ENCODE measurements around the gene OXNAD1. TPM values are rescaled to one million over a fixed set of nuclear protein-coding genes. Genes with fewer than 3 reads are reported as not detected.

The OXNAD1 gene
- total RNA-seq, 1 donor from 2014 or later, result 16.4 TPM

DNA sequence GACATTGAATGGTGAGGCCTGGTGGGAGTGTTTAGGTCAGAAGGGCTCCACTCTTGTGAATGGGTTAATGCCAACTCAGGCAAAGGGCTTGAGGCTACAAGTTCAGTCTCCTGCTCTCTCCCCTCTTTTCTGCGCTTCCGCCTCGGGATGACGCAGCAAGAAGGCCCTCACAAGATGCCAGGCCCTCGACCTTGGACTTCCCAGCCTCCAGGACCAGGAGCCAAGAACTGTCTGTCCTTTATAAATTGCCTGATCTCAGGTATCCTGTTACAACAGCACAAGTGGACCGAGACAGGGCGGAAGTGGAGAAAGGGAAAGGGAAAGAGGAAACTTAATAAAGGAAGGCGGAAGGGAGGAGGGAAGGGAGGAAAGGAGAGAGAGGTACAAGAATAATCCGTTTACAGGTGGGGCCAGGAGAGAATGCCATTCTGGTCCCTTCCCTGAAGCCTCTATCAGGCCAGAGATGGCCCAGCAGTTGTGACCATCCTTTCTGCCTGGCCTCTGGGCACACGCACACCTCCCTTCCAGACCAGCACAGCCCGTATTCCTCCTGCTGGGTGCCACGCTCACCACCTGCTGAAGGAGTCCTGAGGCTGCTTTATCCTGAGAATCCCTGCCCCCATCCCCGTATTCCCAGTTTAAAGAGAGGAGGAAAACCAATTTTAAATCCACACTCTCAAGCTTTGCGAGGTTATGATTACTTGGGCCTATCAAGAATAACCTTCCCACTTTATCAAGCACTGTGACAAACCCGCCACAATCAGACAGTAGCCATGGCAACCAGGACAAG, 64.2 kb downstream of the OXNAD1 start:
- DNase-seq, result no peak

DNA sequence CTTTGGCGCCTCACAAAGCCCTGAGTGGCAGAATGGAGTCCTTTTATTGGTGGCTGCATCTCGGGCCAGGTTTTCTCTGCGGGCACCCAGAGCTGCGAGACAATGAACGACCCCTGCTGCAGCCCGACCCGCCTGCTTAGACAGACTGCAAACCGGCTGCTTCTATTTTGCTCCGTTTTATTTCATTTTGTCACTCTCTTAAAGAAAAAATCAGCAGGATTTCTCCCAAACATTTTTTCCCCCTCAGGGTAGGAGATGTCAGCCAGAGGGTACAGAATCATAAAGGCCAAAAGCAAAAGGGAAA, 64.8 kb downstream of the OXNAD1 start:
- DNase-seq, result no peak

DNA sequence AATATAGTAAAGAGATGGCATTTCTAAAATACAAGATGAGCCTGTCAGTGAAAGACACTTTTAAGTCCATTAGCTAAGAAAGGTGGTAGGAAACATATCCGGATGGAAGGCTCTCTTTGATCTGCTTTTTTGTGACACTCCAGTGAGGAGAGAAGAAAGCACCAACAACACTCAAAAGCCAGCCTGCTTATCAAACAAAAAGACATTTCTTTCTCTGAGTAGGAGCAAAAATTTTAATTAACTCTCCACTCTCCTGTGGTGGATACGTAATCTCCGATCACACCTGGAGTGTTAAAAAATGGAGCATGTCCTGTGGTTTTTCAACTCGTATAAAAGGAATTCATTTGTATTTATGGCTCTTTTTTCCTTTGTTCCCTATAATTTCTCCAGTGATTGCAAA, 65.3 kb downstream of the OXNAD1 start:
- DNase-seq, result no peak

GRCh38 chr3:16331319-16331883, 66.4 kb downstream of the OXNAD1 start:
- no peak for DNase-seq

GRCh38 chr3:16332904-16333426, 68.0 kb downstream of the OXNAD1 start:
- DNase-seq, result no peak

- no peak for DNase-seq
Measured at GRCh38 chr3:16334909-16335308, 69.9 kb downstream of the OXNAD1 start.

DNA sequence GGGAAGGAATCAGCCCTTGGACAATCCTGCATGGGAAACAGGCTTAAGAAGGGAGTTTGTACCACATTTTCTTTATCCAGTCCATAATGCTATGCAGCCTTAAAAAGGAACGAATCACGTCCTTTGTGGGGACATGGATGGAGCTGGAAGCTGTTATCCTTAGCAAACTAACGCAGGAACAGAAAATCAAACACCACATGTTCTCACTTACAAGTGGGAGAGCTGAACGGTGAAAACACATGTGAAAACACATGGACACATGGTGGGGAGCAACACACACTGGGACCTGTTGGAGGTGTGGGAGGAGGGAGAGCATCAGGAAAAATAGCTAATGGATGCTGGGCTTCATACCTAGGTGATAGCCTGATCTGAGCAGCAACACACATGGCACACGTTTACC, 70.3 kb downstream of the OXNAD1 start:
- no peak for DNase-seq

GRCh38 chr3:16335772-16336645, 71.0 kb downstream of the OXNAD1 start:
- DNase-seq, result no peak

GRCh38 chr3:16336825-16337224, 71.8 kb downstream of the OXNAD1 start:
- DNase-seq, result no peak

- no peak for DNase-seq
Measured at GRCh38 chr3:16337856-16338540, 73.0 kb downstream of the OXNAD1 start.

- no peak for DNase-seq
Measured at GRCh38 chr3:16338999-16339398, 74.0 kb downstream of the OXNAD1 start.

DNA sequence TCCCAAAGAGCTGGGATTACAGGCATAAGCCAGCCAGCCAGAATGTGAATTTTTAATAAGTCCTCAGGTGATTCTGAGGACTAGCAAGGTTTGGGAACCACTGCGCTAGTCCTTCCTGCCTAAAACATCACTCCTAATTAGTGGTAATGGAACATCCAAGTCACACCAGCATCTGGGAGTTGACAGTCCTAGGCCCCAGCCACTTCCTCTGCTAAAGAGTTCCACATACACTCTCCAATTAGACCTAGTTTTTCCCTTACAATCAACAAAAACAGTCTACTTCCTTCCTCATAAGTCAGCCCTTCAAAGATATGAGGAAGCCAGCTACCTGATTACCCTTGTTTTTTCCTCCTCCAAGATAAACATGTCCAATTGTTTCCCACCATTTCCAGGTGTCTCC, 78.1 kb downstream of the OXNAD1 start:
- DNase-seq, result no peak

DNA sequence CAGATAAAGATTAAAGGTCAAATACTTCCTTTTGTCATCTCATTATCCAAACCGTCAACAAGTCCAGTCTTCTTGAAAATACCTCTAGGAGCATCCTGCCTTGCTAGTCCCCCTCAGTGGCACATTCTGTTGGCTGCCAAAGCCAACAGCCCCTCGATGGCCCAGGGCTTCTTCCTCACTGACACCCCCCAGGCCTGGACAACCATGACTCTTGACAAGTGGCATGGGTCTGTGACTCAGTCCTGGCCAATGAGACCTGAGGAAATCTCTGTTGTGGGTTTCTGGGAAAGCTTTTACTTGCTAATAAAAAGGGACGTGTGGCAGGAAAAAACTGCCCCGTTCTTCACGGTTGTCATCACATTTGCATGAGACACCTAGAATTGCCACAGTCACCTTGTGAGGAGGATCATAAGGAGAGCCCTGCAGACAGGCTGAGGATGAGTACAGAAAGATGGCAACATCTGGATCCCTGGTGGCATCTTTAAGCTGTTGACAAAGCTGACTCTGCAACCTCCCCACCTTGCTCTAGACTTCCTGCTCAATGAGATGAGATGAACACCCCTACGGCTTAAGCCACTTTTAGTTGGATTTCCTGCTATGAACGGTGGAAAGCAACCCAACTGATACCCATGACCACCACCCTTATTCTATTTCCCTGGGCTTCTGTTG, 81.5 kb downstream of the OXNAD1 start:
- no peak for DNase-seq

GRCh38 chr3:16347548-16347947, 82.5 kb downstream of the OXNAD1 start:
- DNase-seq, result no peak

DNA sequence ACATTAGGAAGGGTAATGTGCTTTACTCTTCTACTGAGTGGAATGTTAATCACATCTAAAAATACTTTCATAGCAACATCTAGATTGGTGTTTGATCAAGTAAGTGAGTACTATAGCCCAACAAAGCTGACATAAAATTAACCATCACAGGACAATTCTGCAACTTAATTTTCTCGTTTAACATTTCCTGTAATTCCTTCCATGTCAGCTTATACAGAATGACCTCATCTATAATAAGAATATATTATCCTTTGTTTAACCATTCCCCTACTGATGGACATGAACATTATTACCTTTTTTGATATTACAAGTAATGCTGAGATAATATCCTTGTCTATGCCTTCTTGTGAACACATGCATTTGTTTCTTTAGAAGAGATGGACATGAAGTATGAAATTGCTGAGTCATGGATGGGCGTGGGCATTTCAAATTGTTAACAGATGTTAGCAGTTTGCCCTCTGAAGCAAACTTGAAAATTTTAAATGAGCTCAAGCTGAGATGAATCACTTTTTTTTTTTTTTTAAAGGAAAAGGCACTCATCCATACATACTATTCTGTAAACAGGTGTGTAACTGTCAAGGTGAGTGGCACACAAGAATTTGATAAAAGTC, 85.1 kb downstream of the OXNAD1 start:
- no peak for DNase-seq

- no peak for DNase-seq
Measured at GRCh38 chr3:16350597-16351318, 85.7 kb downstream of the OXNAD1 start.

- no peak for DNase-seq
Measured at GRCh38 chr3:16352428-16352827, 87.4 kb downstream of the OXNAD1 start.

DNA sequence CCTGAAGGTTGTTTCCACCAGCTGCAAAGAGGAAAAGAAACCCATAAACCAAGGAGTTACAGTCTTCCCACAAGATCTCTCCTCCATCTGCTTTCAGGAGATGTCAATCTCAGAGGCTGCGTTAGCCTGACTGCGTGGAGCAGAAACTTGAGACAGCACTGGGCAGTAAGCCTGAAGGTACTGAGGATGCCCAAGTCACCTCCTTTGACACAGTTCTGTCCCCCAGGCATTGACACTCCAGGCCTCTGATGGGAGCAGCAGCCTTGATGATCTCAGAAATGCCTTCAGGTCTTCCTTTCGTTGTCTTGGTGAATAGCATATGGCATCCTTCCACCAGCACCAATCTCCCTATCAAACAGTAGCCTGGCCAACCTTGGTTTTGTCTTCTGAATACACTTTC, 89.3 kb downstream of the OXNAD1 start:
- no peak for DNase-seq

Data from occipital lobe (tissue), 2 donors.